GM10847 (cell line): ENCODE measurements around the gene ZBTB22.

Experiments
- POLR2A ChIP-seq: IDR thresholded peaks from 2 replicates; pipeline ENCODE4 v1.6.1; 2011; ENCODE audit not compliant: insufficient read length; ENCODE audit errors: extremely low read depth

ZBTB22 gene

DNA sequence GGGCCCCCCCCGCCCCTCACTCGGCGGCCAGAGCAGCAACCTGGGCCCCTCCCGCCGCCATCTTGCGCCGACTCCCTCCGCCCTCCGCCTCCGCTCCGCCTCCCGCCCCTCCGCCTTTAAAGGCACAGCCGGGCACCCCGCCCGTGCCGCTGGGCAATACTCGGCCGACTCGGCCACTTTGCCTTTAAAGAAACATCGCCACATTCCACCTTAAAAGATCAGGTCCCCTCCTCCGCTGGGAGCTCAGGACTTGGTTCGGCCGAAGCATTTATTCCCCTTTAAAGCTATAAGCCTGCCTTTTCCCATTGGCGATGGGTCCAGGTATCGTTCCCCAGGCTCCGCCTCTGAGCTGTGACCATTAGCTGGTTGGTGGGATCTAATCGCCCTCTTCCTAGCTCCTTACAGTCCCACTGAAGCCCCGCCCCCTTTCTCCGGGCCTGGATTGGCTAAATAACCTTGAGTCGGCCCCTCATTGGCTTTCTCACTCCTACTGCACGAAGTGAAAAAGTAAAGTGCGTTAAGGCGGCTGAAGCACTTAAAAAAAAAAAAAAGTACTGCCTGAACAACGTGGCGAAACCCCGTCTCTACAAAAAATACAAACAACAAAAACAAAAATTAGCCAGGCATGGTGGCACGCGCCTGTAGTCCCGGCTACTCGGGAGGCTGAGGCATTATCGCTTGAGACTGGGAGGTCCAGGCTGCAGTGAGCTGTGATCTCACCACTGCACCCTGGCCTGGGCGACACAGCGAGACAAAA, at the start of gene ZBTB22:
Gene ZBTB22 (minus strand): TSS at position 76 of the 757 bp plus-strand sequence. CDS start 828 bp downstream, outside the sequence.
- peak; percentile 27 for TF ChIP-seq POLR2A

DNA sequence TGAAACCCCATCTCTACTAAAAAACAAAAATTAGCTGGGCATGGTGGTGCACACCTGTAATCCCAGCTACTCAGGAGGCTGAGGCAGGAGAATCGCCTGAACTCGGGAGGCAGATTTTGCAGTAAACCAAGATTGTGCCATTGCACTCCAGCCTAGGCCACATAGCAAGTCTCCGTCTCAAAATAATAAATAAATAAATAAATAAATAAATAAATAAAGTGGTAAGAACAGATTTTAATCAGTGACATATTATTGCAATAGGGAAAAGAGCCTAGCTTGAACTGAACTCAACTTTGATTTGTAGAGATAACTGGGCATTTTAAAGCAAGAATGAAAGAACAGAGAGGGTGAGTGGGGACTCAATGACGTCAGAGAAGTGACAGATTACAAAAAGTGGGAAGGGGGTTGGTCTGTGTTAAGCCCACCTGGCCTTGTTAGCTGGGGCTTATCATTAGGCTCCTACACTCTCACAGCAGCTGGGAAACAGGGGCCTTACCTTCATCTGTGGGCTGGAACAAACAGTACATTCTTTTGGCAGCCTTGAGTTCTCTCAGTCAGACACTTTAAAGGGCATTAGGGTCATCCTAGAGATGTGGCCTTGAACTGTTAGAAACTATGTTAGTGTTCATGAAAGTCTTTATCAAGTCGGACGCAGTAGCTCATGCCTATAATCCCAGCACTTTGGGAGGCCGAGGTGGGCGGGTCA, 49.6 kb upstream of the ZBTB22 start:
- no peak for TF ChIP-seq POLR2A

DNA sequence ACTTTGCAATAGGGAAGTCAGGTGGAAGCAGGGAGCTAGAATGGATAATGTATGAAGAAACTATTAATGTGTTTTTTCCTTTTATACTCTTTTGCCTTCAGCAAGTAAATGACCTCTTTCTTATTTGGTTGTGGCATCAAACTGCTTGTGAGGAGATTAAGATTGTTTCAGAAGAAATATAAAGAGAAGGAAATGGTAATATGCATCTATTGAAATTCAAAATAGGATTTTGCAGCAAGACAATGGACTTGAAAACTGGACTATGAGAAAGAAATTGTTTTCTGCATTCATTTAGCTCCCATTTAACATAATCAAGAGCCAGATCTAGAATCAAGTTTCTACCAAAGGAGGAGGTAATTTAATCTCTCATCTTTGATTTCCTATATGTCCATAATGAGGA, 41.8 kb upstream of the ZBTB22 start:
- TF ChIP-seq POLR2A, result no peak

DNA sequence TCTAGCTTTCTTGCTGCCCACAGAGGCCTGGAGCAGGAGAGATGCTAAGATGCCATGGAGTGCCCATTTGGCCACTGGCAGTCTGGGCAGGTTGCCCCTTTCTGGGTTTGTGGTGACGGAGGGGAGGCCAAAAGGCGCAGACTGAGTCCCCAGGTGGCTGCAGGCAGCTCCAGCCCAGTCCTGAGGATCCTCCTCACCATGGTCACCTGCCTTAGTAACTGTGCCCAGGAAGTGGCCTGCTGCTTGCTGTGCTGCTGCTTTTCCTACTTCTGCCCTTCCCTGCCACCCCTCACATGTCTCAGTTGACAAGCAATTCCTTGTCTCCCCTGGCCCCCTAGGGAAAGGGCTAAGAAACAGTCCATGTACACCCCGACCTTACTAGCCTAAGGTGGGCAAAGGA, 38.8 kb upstream of the ZBTB22 start:
- no peak for TF ChIP-seq POLR2A

DNA sequence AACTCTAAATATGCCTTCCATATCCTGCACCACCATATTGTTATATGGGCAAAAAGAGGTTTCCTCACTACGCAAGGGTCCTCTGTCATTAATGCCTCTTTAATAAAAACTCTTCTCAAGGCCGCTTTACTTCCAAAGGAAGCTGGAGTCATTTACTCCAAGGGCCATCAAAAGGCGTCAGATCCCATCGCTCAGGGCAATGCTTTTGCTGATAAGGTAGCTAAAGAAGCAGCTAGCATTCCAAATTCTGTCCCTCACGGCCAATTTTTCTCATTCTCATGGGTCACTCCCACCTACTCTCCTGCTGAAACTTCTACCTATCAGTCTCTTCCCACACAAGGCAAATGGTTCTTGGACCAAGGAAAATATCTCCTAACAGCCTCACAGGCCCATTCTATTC, 30.3 kb upstream of the ZBTB22 start:
- TF ChIP-seq POLR2A, result no peak

DNA sequence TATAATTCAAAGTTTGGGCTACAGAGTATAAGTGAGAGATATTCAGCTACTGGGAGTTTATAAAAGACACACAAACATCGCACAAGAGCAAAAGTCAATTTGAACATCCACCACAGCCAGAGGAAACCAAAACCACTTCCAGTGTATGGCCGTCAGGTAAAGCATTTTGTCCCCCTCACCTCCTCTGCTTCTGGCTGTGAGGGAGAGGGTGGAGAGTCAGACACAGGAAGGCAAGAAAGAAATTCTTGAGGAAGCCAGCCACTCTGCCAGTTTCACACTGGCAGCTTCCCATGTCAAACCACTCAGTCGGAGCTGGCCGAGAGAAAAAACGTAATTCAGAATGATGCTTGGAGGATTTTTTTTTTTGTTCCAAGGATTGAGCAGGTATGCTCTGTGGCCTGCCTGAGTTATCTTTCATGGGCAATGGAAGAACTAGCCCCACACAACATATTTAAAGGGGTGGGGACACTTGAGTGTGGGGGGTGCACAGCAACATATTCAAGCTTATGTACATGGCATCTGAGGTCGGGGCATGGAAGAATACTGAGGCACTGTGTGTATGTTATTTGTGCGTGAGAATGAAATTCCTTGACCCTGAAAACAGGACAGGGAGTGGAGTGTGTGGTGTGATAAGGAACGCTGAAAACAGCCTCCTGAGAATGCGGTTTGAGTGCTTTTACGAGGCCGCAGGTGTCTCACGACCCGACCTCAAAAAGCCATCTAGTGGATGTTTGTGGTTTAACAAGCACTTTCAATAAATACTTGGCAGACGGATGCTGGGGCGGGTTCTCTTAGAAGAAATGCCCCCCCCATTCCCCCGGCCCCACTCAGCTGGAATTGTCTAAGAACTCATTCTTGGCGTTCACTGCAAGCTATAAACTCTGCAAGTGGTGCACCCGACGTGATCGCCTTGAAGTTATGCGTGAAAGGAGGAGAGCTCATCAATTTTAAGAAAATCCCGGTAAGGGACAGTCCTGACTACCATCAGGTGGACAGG, 27.5 kb upstream of the ZBTB22 start:
- TF ChIP-seq POLR2A, result no peak

DNA sequence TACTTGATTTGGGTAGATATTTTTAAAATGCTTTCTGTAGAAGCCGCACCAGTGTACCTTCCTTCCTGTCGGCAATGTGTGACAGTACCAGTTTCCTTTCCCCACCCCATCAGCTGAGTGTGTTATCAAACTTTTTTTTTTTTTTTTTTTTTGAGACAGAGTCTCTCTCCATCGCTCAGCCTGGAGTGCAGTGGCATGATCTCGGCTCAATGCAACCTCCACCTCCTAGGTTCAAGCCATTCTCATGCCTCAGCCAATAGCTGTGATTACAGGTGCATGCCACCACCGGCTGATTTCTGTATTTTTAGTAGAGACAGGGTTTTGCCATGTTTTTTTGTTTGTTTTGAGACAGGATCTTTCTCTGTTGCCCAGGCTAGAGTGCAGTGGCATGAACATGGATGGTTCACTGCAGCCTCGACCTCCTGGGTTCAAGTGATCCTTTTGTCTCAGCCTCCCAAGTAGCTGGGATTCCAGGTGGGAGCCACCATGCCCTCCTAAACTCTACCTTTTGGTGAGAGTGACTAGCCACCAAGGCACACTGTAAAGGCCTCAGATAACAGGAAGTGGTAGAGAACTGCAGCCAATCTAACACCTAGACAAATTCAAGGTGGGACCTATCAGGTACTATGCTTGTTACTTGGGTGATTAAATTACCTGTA, 26.5 kb upstream of the ZBTB22 start:
- TF ChIP-seq POLR2A, result no peak

DNA sequence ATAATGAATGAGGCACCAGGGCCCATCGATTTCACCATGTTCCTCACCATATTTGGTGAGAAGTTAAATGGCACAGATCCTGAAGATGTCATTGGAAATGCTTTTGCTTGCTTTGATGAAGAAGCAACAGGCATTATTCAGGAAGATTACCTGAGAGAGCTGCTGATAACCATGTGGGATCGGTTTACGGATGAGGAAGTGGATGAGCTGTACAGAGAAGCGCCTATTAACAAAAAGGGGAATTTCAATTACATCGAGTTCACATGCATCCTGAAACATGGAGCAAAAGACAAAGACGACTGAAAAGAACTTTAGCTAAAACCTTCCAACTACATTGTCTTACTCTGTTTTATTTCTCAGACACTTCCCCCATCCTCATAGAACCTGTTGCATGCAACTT, 21.6 kb upstream of the ZBTB22 start:
- no peak for TF ChIP-seq POLR2A

- TF ChIP-seq POLR2A, result no peak
Measured at GRCh38 chr6:33336495-33336894, 19.0 kb upstream of the ZBTB22 start.

GRCh38 chr6:33335916-33336315, 18.4 kb upstream of the ZBTB22 start:
- no peak for TF ChIP-seq POLR2A

DNA sequence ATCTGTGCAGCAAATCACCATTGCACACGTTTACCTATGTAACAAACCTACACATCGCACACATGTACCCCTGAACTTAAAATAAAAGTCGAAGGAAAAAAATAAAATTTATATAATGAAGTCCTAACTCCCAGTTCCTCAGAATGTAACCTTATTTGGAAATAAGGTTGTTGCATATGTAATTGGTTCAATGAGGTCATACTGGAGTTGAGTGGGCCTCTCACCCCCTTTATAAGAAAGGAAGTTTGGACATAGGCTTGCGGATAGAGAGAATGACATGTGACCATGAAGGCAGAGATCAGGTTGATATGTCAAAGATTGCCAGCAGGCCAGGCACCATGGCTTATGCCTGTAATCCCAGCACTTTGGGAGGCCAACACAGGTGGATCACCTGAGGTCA, 16.1 kb upstream of the ZBTB22 start:
- TF ChIP-seq POLR2A, result no peak

DNA sequence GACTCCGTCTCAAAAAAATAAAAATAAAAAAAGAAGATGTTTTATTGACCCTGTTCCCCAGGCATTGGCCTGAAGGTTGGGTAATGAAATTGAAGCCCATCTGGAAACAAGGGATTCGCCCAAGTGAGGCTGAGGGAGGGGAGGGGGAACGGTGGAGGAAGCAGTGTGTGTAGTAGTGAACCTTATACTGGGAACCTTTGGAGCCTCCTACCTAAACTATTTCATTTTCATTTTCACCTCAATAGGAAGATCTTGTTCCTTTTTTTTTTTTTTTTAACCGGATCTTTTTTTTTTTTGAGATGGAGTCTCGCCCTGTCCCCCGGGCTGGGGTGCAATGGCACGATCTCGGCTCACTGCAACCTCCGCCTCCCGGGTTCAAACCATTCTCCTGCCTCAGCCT, 13.2 kb upstream of the ZBTB22 start:
- no peak for TF ChIP-seq POLR2A

DNA sequence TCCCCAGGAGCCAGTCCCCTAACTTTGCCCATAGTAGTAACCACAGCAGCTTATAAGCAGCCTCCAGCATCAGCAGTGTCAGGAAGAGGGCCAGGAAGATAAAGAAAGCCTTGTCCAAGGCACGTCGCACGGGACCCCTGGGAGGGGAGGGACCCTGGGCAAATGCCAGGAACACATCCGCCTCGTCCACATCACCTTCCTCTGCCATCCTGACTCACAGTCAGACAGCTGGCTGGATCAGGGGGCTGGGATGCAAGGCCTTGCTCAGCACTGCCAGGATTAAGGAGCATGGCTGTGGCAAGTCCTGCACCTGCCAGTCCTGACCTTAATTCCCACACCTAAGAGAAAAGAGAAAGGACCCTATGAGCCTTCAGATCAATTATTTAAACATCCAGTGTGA, 11.5 kb upstream of the ZBTB22 start:
- TF ChIP-seq POLR2A, result no peak

GRCh38 chr6:33324125-33324524, 6.6 kb upstream of the ZBTB22 start:
- no peak for TF ChIP-seq POLR2A

GRCh38 chr6:33323623-33323948, 6.0 kb upstream of the ZBTB22 start:
- TF ChIP-seq POLR2A, result no peak

GRCh38 chr6:33321227-33321626, 3.7 kb upstream of the ZBTB22 start:
- TF ChIP-seq POLR2A, result no peak
